Endodermal cell (in vitro differentiated cells): ENCODE data around the gene SLC13A5. TPM values are rescaled to one million over a fixed set of nuclear protein-coding genes. Genes with fewer than 3 reads are reported as not detected.

ENCODE experiments used
- DNase-seq: peaks from one replicate; pipeline ENCODE4 v3.0.0-alpha.2; 2017
- H3K27ac ChIP-seq: 2 replicates; pipeline ENCODE4 v1.5.1; 2013; ENCODE audit warnings: mild to moderate bottlenecking, low read depth, low read length, moderate library complexity
- H3K27me3 ChIP-seq: 2 replicates; pipeline ENCODE4 v1.6.1; 2013; ENCODE audit warnings: mild to moderate bottlenecking, low read length, moderate library complexity; ENCODE audit not compliant: insufficient read depth, control insufficient read depth, poor library complexity, severe bottlenecking
- H3K36me3 ChIP-seq: 2 replicates; pipeline ENCODE4 v1.7.0; 2013; ENCODE audit warnings: mild to moderate bottlenecking, low read length, moderate library complexity; ENCODE audit not compliant: control insufficient read depth, insufficient read depth
- H3K4me1 ChIP-seq: one replicate; pipeline ENCODE4 v1.7.0; 2013; ENCODE audit warnings: low read length; ENCODE audit not compliant: control insufficient read depth, insufficient read depth
- H3K4me3 ChIP-seq: 2 replicates; pipeline ENCODE4 v1.5.1; 2013; ENCODE audit warnings: mild to moderate bottlenecking, low read length, moderate library complexity
- H3K9ac ChIP-seq: 2 replicates; pipeline ENCODE4 v1.6.1; 2013; ENCODE audit warnings: mild to moderate bottlenecking, low read length, moderate library complexity; ENCODE audit not compliant: poor library complexity, severe bottlenecking; ENCODE audit errors: extremely low read depth
- H3K9me3 ChIP-seq: 2 replicates; pipeline ENCODE4 v1.6.1; 2013; ENCODE audit warnings: mild to moderate bottlenecking, low read length, moderate library complexity; ENCODE audit not compliant: control insufficient read depth
- H3K27ac Mint-ChIP-seq: 2 replicates; pipeline ENCODE4 v1.8.0; 2020; ENCODE audit warnings: mixed read lengths
- H3K27me3 Mint-ChIP-seq: 2 replicates; pipeline ENCODE4 v1.8.0; 2021; ENCODE audit warnings: mild to moderate bottlenecking, mixed read lengths; ENCODE audit not compliant: insufficient read depth
- H3K36me3 Mint-ChIP-seq: 2 replicates; pipeline ENCODE4 v1.8.0; 2020; ENCODE audit warnings: low read depth, mixed read lengths
- H3K4me1 Mint-ChIP-seq: 2 replicates; pipeline ENCODE4 v1.8.0; 2020; ENCODE audit warnings: mixed read lengths
- H3K4me3 Mint-ChIP-seq: 2 replicates; pipeline ENCODE4 v1.8.0; 2020; ENCODE audit warnings: mild to moderate bottlenecking, moderate library complexity, mixed read lengths
- H3K9me3 Mint-ChIP-seq: 2 replicates; pipeline ENCODE4 v1.8.0; 2020; ENCODE audit warnings: mild to moderate bottlenecking, mixed read lengths
- CTCF ChIP-seq: fragments of 200-600 bp; sonication (generic); conservative IDR thresholded peaks from 2 replicates; pipeline ENCODE4 v1.5.0; 2021; ENCODE audit warnings: antibody characterized with exemption, mild to moderate bottlenecking
- WGBS, 2 experiments: methylation state at CpG; one replicate each; pipeline versions ENCODE4 v1.1.5 to v1.1.7; 2013; ENCODE audit warnings: missing lambda C conversion rate in 2 of 2, mixed read lengths in 1 of 2; ENCODE audit not compliant: insufficient coverage in 1 of 2, insufficient read length in 1 of 2; 5-methylcytosine and 5-hydroxymethylcytosine counted together
- microRNA-seq: library from miRNA; unstranded; fragments of <30 nt; microRNA quantifications from one replicate; pipeline ENCODE4 v1.2.0, GENCODE V29; 2020; ENCODE audit warnings: borderline microRNAs expressed
- total RNA-seq, 2 donors: library from RNA; stranded (reverse); fragmentation: NEBNext Ultra II Directional in 1 of 2; extraction: Animal tissue kit (Norgen Biotek cat#: 25700) in 1 of 2; gene quantifications; 2 replicates in 1 of 2; 3 replicates in 1 of 2; pipeline ENCODE4 v1.2.1, GENCODE V29; 2021

SLC13A5 gene
- total RNA-seq, 2 donors from 2014 or later = 3.9 to 8.4 TPM

- 80 to 93% methylated on average over 2 to 6 of the region's 6 CpGs for WGBS, 2 experiments
- peaks cover 9% of the 10 kb centered on the region for H3K9me3 ChIP-seq
- H3K27me3 Mint-ChIP-seq = no peaks in the 10 kb centered on the region
- no peak overlapping the region for H3K4me3 ChIP-seq
- H3K27ac ChIP-seq = no peak overlapping the region
- no peak overlapping the region for H3K27ac Mint-ChIP-seq
- peaks cover 10% of the 10 kb centered on the region for H3K4me1 Mint-ChIP-seq
- no peak overlapping the region for H3K4me3 Mint-ChIP-seq
- H3K36me3 Mint-ChIP-seq = peaks cover 25% of the 10 kb centered on the region
- H3K27me3 ChIP-seq = no peaks in the 10 kb centered on the region
- peaks cover 32% of the 10 kb centered on the region for H3K36me3 ChIP-seq
- no peak for DNase-seq
- no peak overlapping the region for H3K9ac ChIP-seq
- peaks cover 4% of the 10 kb centered on the region for H3K4me1 ChIP-seq
- TF ChIP-seq CTCF = no peak
- peaks cover 6% of the 10 kb centered on the region for H3K9me3 Mint-ChIP-seq
Observed at GRCh38 chr17:6637458-6637840, 75.7 kb downstream of the SLC13A5 start.

DNA sequence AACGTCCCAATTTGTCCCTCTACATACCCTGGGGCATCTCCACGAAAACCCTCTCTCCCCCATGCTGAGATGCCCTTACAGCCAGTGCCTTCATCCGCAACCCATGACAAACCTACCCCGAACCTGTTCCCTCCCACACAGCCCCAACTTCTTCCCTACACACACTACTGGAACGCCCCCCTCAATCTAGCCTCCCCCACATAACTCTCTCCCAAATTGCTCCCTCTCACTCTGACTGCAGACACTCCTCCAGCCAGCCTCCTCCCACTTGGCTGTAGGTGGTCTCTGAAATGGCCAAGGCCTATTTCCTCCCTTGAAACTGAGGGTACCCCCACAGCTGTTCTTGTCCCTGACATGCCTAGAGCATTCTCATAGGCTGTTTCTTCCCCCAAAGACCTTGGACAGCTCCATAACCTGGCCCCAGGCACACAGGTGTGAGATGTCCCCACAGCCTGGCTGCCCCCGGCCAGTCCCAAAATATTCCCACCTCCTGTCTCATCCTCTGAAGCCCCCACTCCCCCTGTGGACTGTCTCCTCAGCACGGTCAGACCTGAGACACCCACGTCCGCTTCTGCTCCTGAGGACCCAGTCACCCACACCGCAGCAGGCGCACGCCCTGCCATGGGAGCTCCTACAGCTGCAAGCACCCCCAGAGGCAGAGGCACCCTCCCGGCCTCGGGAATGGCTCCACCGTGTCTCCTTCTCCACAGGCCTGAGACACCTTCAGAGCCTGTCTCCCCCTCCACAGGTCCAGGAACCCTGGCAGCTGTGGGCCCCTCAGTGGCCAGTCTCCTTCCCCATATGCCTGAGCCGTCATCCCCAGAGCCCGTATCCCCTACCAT lies 76.3 kb downstream of the SLC13A5 start:
- Mint-ChIP-seq H3K27ac (no peak overlapping the region), H3K4me1 (peaks cover 8% of the 10 kb centered on the region), H3K9me3 (peaks cover 6% of the 10 kb centered on the region), H3K36me3 (peaks cover 29% of the 10 kb centered on the region), H3K4me3 (no peak overlapping the region), H3K27me3 (no peaks in the 10 kb centered on the region)
- Histone ChIP-seq H3K27ac (no peak overlapping the region), H3K4me3 (no peak overlapping the region), H3K9me3 (peaks cover 9% of the 10 kb centered on the region), H3K9ac (no peak overlapping the region), H3K36me3 (peaks cover 34% of the 10 kb centered on the region), H3K4me1 (no peaks in the 10 kb centered on the region), H3K27me3 (no peaks in the 10 kb centered on the region)
- WGBS, 2 experiments = 90 to 92% methylated on average over 7 to 17 of the region's 17 CpGs
- DNase-seq = no peak
- no peak for TF ChIP-seq CTCF

DNA sequence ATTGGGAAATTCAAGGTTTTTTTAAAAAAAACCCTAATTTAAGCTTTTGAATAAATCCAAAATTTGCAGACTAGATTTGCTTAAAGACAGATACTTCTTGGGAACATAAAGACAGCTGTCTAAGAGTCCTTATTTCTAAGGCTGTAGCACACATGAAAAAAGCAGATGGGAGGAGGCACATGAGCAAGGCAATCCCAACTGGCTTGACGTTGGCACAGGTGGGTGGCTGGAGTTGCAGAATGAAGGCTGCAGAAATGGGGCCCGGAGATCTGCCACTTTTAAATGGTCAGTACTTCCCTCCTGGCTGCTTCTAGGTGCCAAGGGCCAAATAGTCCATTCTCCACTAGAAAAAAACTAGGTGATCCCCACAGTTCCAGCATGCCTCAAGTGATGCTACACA lies 77.1 kb downstream of the SLC13A5 start:
- Mint-ChIP-seq H3K27ac (no peak overlapping the region), H3K4me3 (no peak overlapping the region), H3K27me3 (no peaks in the 10 kb centered on the region), H3K9me3 (peaks cover 6% of the 10 kb centered on the region), H3K4me1 (peaks cover 8% of the 10 kb centered on the region), H3K36me3 (peaks cover 35% of the 10 kb centered on the region)
- no peak overlapping the region for H3K4me3 ChIP-seq
- H3K27ac ChIP-seq = no peak overlapping the region
- DNase-seq = no peak
- no peaks in the 10 kb centered on the region for H3K4me1 ChIP-seq
- no peak for TF ChIP-seq CTCF
- 94% methylated on average over 2 of the region's 2 CpGs for WGBS, 2 experiments
- peaks cover 39% of the 10 kb centered on the region for H3K36me3 ChIP-seq
- peaks cover 9% of the 10 kb centered on the region for H3K9me3 ChIP-seq
- H3K27me3 ChIP-seq = no peaks in the 10 kb centered on the region
- H3K9ac ChIP-seq = no peak overlapping the region

Small RNAs within 50 kb of the gene (microRNA-seq; reads per million reads assigned to microRNA genes)
- gene MIR4520-1 = not detected
- gene MIR4520-2 = not detected

Other genes with a start within 250 kb of the SLC13A5 start
- 1 to 10 TPM; 1.8 to 2.7 TPM for gene PITPNM3, start 156.8 kb downstream of the SLC13A5 start, total RNA-seq
- gene KIAA0753, start 72.7 kb downstream of the SLC13A5 start, total RNA-seq = 10 to 100 TPM; 37.2 to 50.1 TPM
- gene TXNDC17, start 72.3 kb downstream of the SLC13A5 start, total RNA-seq = 100 to 1,000 TPM; 135 to 151 TPM
- gene MED31, start 61.8 kb downstream of the SLC13A5 start, total RNA-seq = 10 to 100 TPM; 12.8 to 16.6 TPM
- gene C17orf100, start 61.6 kb downstream of the SLC13A5 start, total RNA-seq = 1 to 10 TPM; 2.7 to 3.0 TPM
- under 1 TPM in 1 of 2 donors, not detected in 1; 0.35 TPM for gene XAF1, start 42.7 kb upstream of the SLC13A5 start, total RNA-seq
- under 1 TPM; 0.18 to 0.29 TPM for gene FBXO39, start 62.8 kb upstream of the SLC13A5 start, total RNA-seq
- gene TEKT1, start 118.4 kb upstream of the SLC13A5 start, total RNA-seq = not detected